PC-3 (cell line): ENCODE measurements around the gene ST6GALNAC5. TPM values are rescaled to one million over a fixed set of nuclear protein-coding genes. Genes with fewer than 3 reads are reported as not detected.

ENCODE experiments used
- ATAC-seq: fragments of 200-7000 bp; cut with Tn5 transposase; 2 replicates; pipeline ENCODE4 v1.9.1; 2020; ENCODE audit warnings: mild to moderate bottlenecking, moderate library complexity
- BruUV-seq: library from RNA; stranded (reverse); fragments of 400-500 nt; replicated peaks from 2 replicates; lab custom pipeline; 2021; lab: Mats Ljungman, UMichigan
- CTCF ChIA-PET: fragments of 300-600 bp; sonication (Branson Sonifier 250); formaldehyde crosslinking; loops from one replicate; lab custom pipeline; 2022; ENCODE audit warnings: antibody characterized with exemption; lab: Charles Lee
- POLR2A ChIA-PET: fragments of 300-600 bp; sonication (Branson Sonifier 250); formaldehyde crosslinking; loops from one replicate; lab custom pipeline; 2022; ENCODE audit warnings: antibody characterized with exemption; ENCODE audit not compliant: unreplicated experiment; lab: Charles Lee
- DNase-seq: peaks from one replicate; pipeline ENCODE4 v3.0.0-alpha.2; 2015
- H2AFZ ChIP-seq: fragments of 300-600 bp; sonication (generic); 2 replicates; pipeline ENCODE4 v1.6.0; 2016; ENCODE audit warnings: antibody characterized with exemption, low read length
- H3F3A ChIP-seq: fragments of 300-600 bp; sonication (generic); one replicate; pipeline ENCODE4 v1.6.0; 2017; ENCODE audit warnings: antibody characterized with exemption, low read length, control low read depth, mild to moderate bottlenecking; ENCODE audit not compliant: unreplicated experiment
- H3K27ac ChIP-seq: fragments of 300-600 bp; sonication (generic); 2 replicates; pipeline ENCODE4 v1.5.1; 2016; ENCODE audit warnings: mild to moderate bottlenecking, low read length
- H3K27me3 ChIP-seq: fragments of 300-600 bp; sonication (generic); 2 replicates; pipeline ENCODE4 v1.6.1; 2016; ENCODE audit warnings: low read length, mixed read lengths
- H3K36me3 ChIP-seq: fragments of 300-600 bp; sonication (generic); 2 replicates; pipeline ENCODE4 v1.6.1; 2016; ENCODE audit warnings: low read depth, mixed run types, low read length, mixed read lengths
- H3K4me1 ChIP-seq: fragments of 300-600 bp; sonication (generic); 2 replicates; pipeline ENCODE4 v1.5.1; 2016; ENCODE audit warnings: low read length; ENCODE audit not compliant: insufficient read depth
- H3K4me2 ChIP-seq: fragments of 300-600 bp; sonication (generic); 2 replicates; pipeline ENCODE4 v1.6.0; 2016; ENCODE audit warnings: low read length
- H3K4me3 ChIP-seq: fragments of 300-600 bp; sonication (generic); 2 replicates; pipeline ENCODE4 v1.5.1; 2016; ENCODE audit warnings: mild to moderate bottlenecking, low read length, mixed read lengths
- H3K79me2 ChIP-seq: fragments of 300-600 bp; sonication (generic); 2 replicates; pipeline ENCODE4 v1.6.1; 2017; ENCODE audit warnings: low read length, mixed read lengths
- H3K9ac ChIP-seq: fragments of 300-600 bp; sonication (generic); 2 replicates; pipeline ENCODE4 v1.6.0; 2016; ENCODE audit warnings: mild to moderate bottlenecking, low read length
- H3K9me2 ChIP-seq: fragments of 300-600 bp; sonication (generic); replicated peaks from 2 replicates; pipeline ENCODE4 v1.6.1; 2016; ENCODE audit warnings: mixed run types, low read length, mixed read lengths
- H3K9me3 ChIP-seq: fragments of 300-600 bp; sonication (generic); 2 replicates; pipeline ENCODE4 v1.6.1; 2016; ENCODE audit warnings: low read length, mixed read lengths
- H4K20me1 ChIP-seq: fragments of 300-600 bp; sonication (generic); 2 replicates; pipeline ENCODE4 v1.6.1; 2016; ENCODE audit warnings: low read length, mixed read lengths
- EZH2 ChIP-seq: fragments of 300-600 bp; sonication (generic); IDR thresholded peaks from one replicate; pipeline ENCODE4 v1.6.1; 2017; ENCODE audit warnings: antibody characterized with exemption, mild to moderate bottlenecking, low read length; ENCODE audit not compliant: unreplicated experiment
- EZH2phosphoT487 ChIP-seq: fragments of 300-600 bp; sonication (generic); IDR thresholded peaks from 2 replicates; pipeline ENCODE4 v1.6.1; 2018; ENCODE audit warnings: mild to moderate bottlenecking, antibody characterized with exemption, low read length, borderline replicate concordance
- intact Hi-C: fragments of 100-400 bp; cut with micrococcal nuclease; formaldehyde crosslinking; loops from 2 replicates; pipeline ENCODE4 v1.9.0; 2023
- total RNA-seq: library from RNA; depleted of rRNA; stranded (reverse); fragments of >200 nt; gene quantifications from 2 replicates; pipeline ENCODE4 v1.2.3, GENCODE V29; 2014
- TF ChIP-seq, protein P1 (sequence below): fragments of 300-600 bp; sonication (generic); conservative IDR thresholded peaks from 2 replicates; pipeline ENCODE4 v1.5.1; 2017; ENCODE audit warnings: antibody characterized with exemption, low read depth, mild to moderate bottlenecking, low read length

The ST6GALNAC5 gene
- total RNA-seq, 1 experiment from 2014 or later: 0.36 TPM

DNA sequence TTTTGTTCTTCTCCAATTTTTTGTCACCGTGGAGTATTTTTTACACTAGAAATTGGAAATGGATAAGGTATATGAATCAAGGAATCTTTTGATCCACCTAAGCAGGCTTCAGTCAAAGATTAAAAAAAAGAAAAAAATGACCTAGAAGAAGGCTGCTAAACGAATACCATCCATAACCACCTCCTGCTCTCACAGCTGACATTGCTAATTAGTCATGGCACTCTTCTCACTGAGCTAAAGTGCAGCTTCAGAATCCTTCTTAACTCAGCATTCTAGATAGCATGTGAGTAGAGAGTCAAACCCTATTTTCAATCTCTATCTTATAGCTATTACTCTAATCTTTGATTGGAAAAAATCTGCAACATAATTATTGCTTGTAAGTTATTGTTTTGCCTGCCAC, 40.2 kb upstream of the ST6GALNAC5 start:
- Histone ChIP-seq H3K4me1 (no peaks in the 10 kb centered on the region), H3K36me3 (no peaks in the 10 kb centered on the region), H3K27me3 (peaks cover 7% of the 10 kb centered on the region), H3K4me2 (no peak overlapping the region), H3F3A (no peaks in the 10 kb centered on the region), H3K9me3 (no peaks in the 10 kb centered on the region), H3K27ac (no peak overlapping the region), H3K9me2 (no peaks in the 10 kb centered on the region), H3K9ac (no peak overlapping the region), H3K79me2 (no peaks in the 10 kb centered on the region), H4K20me1 (no peaks in the 10 kb centered on the region), H3K4me3 (no peak overlapping the region), H2AFZ (no peak overlapping the region)
- no peak for TF ChIP-seq EZH2phosphoT487
- TF ChIP-seq EZH2: no peak
- TF ChIP-seq, protein P1, sequence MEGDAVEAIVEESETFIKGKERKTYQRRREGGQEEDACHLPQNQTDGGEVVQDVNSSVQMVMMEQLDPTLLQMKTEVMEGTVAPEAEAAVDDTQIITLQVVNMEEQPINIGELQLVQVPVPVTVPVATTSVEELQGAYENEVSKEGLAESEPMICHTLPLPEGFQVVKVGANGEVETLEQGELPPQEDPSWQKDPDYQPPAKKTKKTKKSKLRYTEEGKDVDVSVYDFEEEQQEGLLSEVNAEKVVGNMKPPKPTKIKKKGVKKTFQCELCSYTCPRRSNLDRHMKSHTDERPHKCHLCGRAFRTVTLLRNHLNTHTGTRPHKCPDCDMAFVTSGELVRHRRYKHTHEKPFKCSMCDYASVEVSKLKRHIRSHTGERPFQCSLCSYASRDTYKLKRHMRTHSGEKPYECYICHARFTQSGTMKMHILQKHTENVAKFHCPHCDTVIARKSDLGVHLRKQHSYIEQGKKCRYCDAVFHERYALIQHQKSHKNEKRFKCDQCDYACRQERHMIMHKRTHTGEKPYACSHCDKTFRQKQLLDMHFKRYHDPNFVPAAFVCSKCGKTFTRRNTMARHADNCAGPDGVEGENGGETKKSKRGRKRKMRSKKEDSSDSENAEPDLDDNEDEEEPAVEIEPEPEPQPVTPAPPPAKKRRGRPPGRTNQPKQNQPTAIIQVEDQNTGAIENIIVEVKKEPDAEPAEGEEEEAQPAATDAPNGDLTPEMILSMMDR: no peak
- DNase-seq (no peak), ATAC-seq (no peak)
- intact Hi-C loops: no loop called here
- POLR2A ChIA-PET: no interaction called here
- BruUV-seq: no TSS peak
- CTCF ChIA-PET: no interaction called here

DNA sequence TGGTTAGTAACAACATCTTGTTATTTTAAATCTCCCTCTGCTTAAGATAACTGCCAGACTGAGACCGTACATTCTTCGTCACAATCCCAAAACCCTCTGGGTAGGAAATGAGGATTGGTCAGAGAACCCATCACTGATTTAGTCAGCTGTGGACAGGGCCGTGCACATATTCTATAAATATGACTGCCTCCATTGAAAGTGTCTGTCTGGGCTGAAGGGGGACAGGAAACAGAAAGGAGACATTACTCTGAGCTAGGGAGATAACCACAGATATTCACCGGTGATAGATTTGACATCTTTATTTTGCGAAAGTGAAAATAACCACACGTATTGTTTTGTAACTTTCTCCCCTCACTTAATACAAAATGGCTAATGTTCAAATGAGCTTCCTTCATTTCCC, 36.9 kb upstream of the ST6GALNAC5 start:
- no peaks in the 10 kb centered on the region for H4K20me1 ChIP-seq
- TF ChIP-seq, protein P1: no peak
- TF ChIP-seq EZH2 (no peak), EZH2phosphoT487 (no peak)
- CTCF ChIA-PET: no interaction called here
- H3K9me3 ChIP-seq: no peaks in the 10 kb centered on the region
- no peak overlapping the region for H3K27ac ChIP-seq
- H3K9me2 ChIP-seq: no peaks in the 10 kb centered on the region
- POLR2A ChIA-PET: no interaction called here
- H3K9ac ChIP-seq: no peak overlapping the region
- H3K4me1 ChIP-seq: no peaks in the 10 kb centered on the region
- intact Hi-C loops: no loop called here
- no peaks in the 10 kb centered on the region for H3K79me2 ChIP-seq
- peaks cover 4% of the 10 kb centered on the region; the same call in 1 of the 2 replicates for H3K27me3 ChIP-seq
- no TSS peak for BruUV-seq
- no peak for ATAC-seq
- no peak for DNase-seq
- H3K4me3 ChIP-seq: no peak overlapping the region
- H2AFZ ChIP-seq: no peak overlapping the region
- H3K4me2 ChIP-seq: no peak overlapping the region
- no peaks in the 10 kb centered on the region for H3K36me3 ChIP-seq
- H3F3A ChIP-seq: no peaks in the 10 kb centered on the region

DNA sequence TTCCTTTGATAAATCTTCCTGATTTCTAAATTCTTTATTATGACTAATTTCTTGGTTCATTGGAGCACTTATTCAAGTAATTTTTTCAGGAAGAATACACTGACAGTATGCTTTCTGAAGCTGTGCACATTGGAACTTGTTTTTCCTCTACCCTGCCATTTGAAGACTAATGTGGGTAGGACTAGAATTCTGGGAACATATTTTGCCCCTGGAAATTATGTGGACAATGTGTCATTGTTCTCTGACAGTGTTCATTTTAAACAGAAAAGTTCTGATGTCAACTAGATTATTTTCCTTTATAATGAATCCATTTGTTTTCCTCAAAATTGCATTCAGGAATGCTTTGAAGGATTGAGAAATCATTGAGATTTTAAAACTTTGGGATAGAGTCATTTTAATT, 34.8 kb upstream of the ST6GALNAC5 start:
- ChIA-PET CTCF (no interaction called here), POLR2A (no interaction called here)
- no peaks in the 10 kb centered on the region for H3K4me1 ChIP-seq
- no peaks in the 10 kb centered on the region for H3K9me3 ChIP-seq
- no peak overlapping the region for H2AFZ ChIP-seq
- no peaks in the 10 kb centered on the region for H4K20me1 ChIP-seq
- H3K9ac ChIP-seq: no peak overlapping the region
- TF ChIP-seq EZH2phosphoT487 (no peak), EZH2 (no peak)
- TF ChIP-seq, protein P1: no peak
- H3K36me3 ChIP-seq: no peaks in the 10 kb centered on the region
- H3K27me3 ChIP-seq: peaks cover 4% of the 10 kb centered on the region; the same call in 1 of the 2 replicates
- DNase-seq: no peak
- no peak overlapping the region for H3K4me3 ChIP-seq
- H3K9me2 ChIP-seq: no peaks in the 10 kb centered on the region
- ATAC-seq: no peak
- H3K4me2 ChIP-seq: no peak overlapping the region
- H3K79me2 ChIP-seq: no peaks in the 10 kb centered on the region
- H3K27ac ChIP-seq: no peak overlapping the region
- intact Hi-C loops: no loop called here
- no TSS peak for BruUV-seq
- no peaks in the 10 kb centered on the region for H3F3A ChIP-seq
